Neutrophil (primary cell): ENCODE results near the gene DPY19L3.

ENCODE experiments used
- H3K27ac ChIP-seq: fragments of 200-600 bp; sonication (generic); 2 replicates; pipeline ENCODE4 v1.5.1; 2016; ENCODE audit warnings: mild to moderate bottlenecking, moderate library complexity
- H3K27me3 ChIP-seq: fragments of 200-600 bp; sonication (generic); 2 replicates; pipeline ENCODE4 v1.6.0; 2016; ENCODE audit warnings: mild to moderate bottlenecking
- H3K36me3 ChIP-seq: fragments of 200-600 bp; sonication (generic); 2 replicates; pipeline ENCODE4 v1.5.1; 2017
- H3K4me1 ChIP-seq, 2 experiments: fragments of 200-600 bp in 1 of 2; sonication (generic) in 1 of 2; 1 replicate in 1 of 2; 2 replicates in 1 of 2; pipeline versions ENCODE4 v1.5.1 to v1.6.1; 2013 to 2016; ENCODE audit warnings: low read depth in 1 of 2, low read length in 1 of 2, mild to moderate bottlenecking in 1 of 2, moderate library complexity in 1 of 2; ENCODE audit not compliant: control insufficient read depth in 1 of 2, insufficient read depth in 1 of 2
- H3K4me3 ChIP-seq, 2 experiments: fragments of 200-600 bp in 1 of 2; sonication (generic) in 1 of 2; 1 replicate in 1 of 2; 2 replicates in 1 of 2; pipeline ENCODE4 v1.5.1; 2013 to 2016; ENCODE audit warnings: low read depth in 1 of 2, low read length in 1 of 2, mild to moderate bottlenecking in 1 of 2, moderate library complexity in 1 of 2
- H3K9me3 ChIP-seq: fragments of 200-600 bp; sonication (generic); 2 replicates; pipeline ENCODE4 v1.5.1; 2016
- TF ChIP-seq, protein P1 (sequence below): fragments of 200-600 bp; sonication (generic); IDR thresholded peaks from 2 replicates; pipeline ENCODE4 v1.5.1; 2016; ENCODE audit warnings: antibody characterized with exemption

Gene DPY19L3

DNA sequence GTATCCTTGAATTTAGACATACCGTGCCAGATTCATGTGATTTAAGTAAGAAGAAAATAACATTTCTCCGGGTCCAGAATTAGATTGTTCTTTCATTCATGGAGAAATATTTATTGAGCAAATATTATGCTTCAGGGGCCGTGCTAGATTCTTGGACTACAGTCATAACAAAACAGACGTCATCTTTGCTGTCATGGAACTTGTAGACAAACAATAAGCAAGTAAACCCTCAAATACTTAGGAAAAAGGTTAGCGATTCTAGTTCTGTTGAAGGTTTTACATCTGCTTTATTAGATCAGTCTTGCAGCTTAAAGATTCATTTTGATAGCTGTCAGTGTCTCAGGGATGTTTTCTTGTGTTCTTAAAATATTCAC is 43.3 kb upstream of the DPY19L3 start:
- peaks cover 11% of the 10 kb centered on the region in 2 experiments for H3K4me1 ChIP-seq
- no peak overlapping the region for H3K27ac ChIP-seq
- H3K36me3 ChIP-seq: peaks cover 47% of the 10 kb centered on the region
- no peaks in the 10 kb centered on the region for H3K9me3 ChIP-seq
- TF ChIP-seq, protein P1, sequence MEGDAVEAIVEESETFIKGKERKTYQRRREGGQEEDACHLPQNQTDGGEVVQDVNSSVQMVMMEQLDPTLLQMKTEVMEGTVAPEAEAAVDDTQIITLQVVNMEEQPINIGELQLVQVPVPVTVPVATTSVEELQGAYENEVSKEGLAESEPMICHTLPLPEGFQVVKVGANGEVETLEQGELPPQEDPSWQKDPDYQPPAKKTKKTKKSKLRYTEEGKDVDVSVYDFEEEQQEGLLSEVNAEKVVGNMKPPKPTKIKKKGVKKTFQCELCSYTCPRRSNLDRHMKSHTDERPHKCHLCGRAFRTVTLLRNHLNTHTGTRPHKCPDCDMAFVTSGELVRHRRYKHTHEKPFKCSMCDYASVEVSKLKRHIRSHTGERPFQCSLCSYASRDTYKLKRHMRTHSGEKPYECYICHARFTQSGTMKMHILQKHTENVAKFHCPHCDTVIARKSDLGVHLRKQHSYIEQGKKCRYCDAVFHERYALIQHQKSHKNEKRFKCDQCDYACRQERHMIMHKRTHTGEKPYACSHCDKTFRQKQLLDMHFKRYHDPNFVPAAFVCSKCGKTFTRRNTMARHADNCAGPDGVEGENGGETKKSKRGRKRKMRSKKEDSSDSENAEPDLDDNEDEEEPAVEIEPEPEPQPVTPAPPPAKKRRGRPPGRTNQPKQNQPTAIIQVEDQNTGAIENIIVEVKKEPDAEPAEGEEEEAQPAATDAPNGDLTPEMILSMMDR: no peak
- H3K4me3 ChIP-seq: no peak overlapping the region
- no peaks in the 10 kb centered on the region for H3K27me3 ChIP-seq

DNA sequence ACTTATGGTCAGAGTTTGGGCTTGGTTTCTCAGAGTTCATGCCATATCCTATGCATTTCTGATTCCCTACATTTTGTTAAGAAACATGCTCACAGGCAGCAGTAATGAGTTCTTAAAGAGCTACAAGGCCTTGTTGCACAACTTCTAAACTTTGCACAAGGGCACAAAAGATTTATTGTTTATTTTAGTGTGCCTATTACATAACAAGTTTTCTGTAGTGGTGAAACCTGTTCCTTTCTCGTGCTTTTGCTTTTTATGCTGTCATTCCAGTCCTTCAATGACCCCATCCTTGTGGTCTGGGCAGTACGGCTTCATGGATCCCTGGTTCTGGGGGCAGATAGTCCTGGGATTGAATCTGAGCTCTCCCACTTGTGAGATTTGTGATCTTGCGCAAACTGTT is 42.4 kb upstream of the DPY19L3 start:
- TF ChIP-seq, protein P1: no peak
- Histone ChIP-seq H3K36me3 (peaks cover 52% of the 10 kb centered on the region), H3K4me3 (no peak overlapping the region), H3K27me3 (no peaks in the 10 kb centered on the region), H3K27ac (no peak overlapping the region), H3K9me3 (no peaks in the 10 kb centered on the region), H3K4me1 (peaks cover 11% of the 10 kb centered on the region in 2 experiments)

GRCh38 chr19:32363632-32364031 is 41.9 kb upstream of the DPY19L3 start:
- TF ChIP-seq, protein P1: no peak
- Histone ChIP-seq H3K27ac (no peak overlapping the region), H3K27me3 (no peaks in the 10 kb centered on the region), H3K4me1 (peaks cover 11% of the 10 kb centered on the region in 2 experiments), H3K36me3 (peaks cover 48% of the 10 kb centered on the region), H3K9me3 (no peaks in the 10 kb centered on the region), H3K4me3 (no peak overlapping the region)

GRCh38 chr19:32364040-32364439 is 41.5 kb upstream of the DPY19L3 start:
- Histone ChIP-seq H3K36me3 (peaks cover 45% of the 10 kb centered on the region), H3K4me3 (no peak overlapping the region), H3K9me3 (no peaks in the 10 kb centered on the region), H3K27ac (no peak overlapping the region), H3K4me1 (peaks cover 11% of the 10 kb centered on the region in 2 experiments), H3K27me3 (no peaks in the 10 kb centered on the region)
- TF ChIP-seq, protein P1: no peak

DNA sequence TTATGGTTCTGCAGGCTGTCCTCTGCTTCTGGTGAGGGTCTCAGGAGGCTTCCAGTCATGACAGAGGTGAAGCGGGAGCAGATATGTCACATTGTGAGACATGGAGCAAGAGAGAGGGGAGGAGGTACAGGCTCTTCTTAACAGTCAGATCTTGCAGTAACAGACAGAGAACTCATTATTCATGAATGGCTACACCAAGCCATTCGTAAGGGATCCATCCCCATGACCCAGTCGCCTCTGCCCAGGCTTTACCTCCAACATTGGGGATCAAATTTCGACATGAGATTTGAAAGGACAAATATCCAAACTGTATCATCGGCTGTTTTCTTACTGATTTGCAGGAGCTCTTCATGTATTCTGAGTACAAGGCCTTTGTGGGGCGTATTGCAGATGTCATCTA is 38.5 kb upstream of the DPY19L3 start:
- TF ChIP-seq, protein P1: no peak
- no peaks in the 10 kb centered on the region for H3K27me3 ChIP-seq
- no peaks in the 10 kb centered on the region for H3K9me3 ChIP-seq
- no peak overlapping the region for H3K4me3 ChIP-seq
- H3K4me1 ChIP-seq: peaks cover 11% of the 10 kb centered on the region in 2 experiments
- H3K36me3 ChIP-seq: peaks cover 37% of the 10 kb centered on the region
- no peak overlapping the region for H3K27ac ChIP-seq
